RKO (cell line): ENCODE results near the gene SLC6A13.
A peak's percentile ranks its signal among the peaks of the same experiment; 100 is the strongest.
"Not testable (repeated sequence)": the region's sequence is repeated elsewhere in the genome, so short reads cannot be mapped to it uniquely, and the experiment has no call there.

Experiments used
- DNase-seq: peaks from one replicate; pipeline ENCODE4 v3.0.0-alpha.2; 2016; ENCODE audit warnings: low spot score

The SLC6A13 gene

GRCh38 chr12:233615-233968 lies 29.0 kb downstream of the SLC6A13 start:
- DNase-seq, result no peak

GRCh38 chr12:232731-233614 lies 29.7 kb downstream of the SLC6A13 start:
- DNase-seq, result no peak

GRCh38 chr12:230925-231671 lies 31.5 kb downstream of the SLC6A13 start:
- no peak for DNase-seq

GRCh38 chr12:229441-230191 lies 33.0 kb downstream of the SLC6A13 start:
- no peak for DNase-seq

DNA sequence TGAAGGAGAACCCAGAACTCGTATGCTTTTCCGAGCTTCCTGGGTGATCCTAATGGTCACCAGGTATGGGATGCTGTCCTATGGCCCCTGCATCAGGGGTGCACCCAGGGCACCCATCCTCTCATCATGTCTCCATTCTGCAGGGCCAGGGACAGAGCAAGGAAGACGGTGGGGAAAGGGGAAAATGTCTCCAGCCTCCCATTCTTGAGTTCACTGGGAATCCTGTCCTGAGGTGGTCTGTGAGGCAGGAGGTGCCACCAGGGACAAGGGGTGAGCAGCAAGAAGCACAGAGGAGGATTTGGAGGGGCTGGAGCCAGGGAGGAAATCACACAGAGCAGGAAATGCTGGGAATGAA lies 33.8 kb downstream of the SLC6A13 start:
- no peak for DNase-seq

DNA sequence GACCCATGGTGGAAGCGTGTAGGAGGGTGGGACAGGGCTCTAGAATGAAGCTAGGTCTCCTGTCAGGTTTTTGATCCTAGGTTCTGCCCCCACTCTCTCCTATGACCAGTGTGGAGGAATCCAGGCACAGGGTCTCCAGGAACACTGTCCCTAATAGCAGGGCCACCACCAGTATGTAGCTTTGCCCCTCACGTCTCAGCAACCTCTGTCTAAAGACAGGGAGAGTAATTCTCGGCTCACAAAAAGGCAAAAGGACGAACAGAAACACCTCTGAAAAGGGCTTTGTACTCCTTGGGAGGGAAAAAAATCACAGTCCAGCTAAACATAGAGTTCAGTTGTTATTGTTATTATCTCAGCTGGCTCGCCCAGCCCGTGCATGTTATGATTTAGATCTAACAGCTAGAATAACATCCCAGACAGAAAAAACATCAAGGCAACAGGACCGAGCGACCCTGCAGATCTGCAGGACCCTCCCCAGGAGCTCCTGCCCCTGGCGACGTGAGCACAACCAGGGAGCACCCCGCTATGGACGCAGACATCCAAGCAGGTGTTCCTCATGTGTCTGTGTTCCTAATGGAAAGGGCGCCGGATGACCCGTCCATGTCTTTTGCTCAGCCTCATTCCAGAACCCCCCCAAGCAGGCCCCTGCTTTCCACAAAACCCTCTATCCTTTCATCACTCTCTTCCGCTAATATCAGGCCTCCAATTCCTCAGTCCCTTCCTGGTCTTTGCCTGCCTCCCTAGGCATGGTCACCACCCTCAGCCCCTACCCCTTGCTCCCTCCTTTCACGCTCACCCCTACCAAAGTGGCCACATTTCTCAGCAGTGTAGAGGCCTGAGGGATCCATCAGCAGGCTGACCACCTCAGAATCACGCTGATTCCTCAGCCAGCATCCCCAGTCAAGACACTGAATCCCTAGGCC lies 34.5 kb downstream of the SLC6A13 start:
- DNase-seq, result no peak

GRCh38 chr12:227286-227915 lies 35.2 kb downstream of the SLC6A13 start:
- DNase-seq, result no peak

- no peak for DNase-seq
These were observed 36.2 kb downstream of the SLC6A13 start for GRCh38 chr12:226401-226800.

- DNase-seq, result peak; percentile 5
These were observed 37.6 kb downstream of the SLC6A13 start for GRCh38 chr12:225012-225411.

GRCh38 chr12:224330-224729 lies 38.3 kb downstream of the SLC6A13 start:
- DNase-seq, result no peak

DNA sequence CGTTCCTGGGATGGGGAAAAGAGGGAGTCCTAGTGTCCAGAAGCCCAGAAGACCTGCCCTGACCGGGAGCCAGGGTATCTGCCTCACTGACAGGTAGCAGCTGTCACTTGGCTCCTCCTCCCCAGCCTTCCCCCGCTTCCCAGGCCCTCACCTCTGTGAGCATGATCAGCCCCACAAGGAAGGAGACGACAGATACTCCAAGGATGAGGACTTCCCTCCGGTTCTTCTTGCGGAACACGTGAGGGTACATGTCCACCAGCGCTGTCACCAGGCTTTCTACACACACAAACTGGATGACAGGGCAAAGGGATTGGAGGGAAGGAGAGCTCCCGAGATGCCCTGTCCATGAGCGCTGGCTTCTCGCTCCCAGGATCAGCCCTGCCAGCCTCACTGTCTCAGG lies 38.8 kb downstream of the SLC6A13 start:
- no peak for DNase-seq

GRCh38 chr12:221736-222135 lies 40.9 kb downstream of the SLC6A13 start:
- DNase-seq, result no peak

- DNase-seq, result no peak
These were observed 41.6 kb downstream of the SLC6A13 start for GRCh38 chr12:220946-221550.

DNA sequence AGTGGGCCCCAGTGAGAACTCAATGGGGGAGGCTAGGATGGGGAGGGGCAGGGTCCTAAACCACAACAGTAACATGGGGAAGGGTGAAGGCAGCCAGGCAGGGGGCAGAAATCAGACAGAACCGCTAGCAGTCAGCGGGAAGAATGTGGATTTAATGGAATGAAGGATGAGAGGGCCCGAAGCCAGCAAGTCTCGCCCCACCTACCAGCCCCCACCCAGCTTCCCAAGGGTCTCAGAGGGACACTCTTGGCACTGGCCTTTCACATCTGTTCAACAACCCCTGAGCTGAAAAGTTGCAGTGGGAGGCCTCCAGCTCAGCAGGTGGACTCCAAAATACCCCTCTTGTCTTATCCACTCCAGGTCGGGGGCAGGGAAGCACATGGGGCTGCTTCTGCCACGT lies 42.1 kb downstream of the SLC6A13 start:
- no peak for DNase-seq

- peak; percentile 68 for DNase-seq
These were observed 42.7 kb downstream of the SLC6A13 start for GRCh38 chr12:219891-220352.

DNA sequence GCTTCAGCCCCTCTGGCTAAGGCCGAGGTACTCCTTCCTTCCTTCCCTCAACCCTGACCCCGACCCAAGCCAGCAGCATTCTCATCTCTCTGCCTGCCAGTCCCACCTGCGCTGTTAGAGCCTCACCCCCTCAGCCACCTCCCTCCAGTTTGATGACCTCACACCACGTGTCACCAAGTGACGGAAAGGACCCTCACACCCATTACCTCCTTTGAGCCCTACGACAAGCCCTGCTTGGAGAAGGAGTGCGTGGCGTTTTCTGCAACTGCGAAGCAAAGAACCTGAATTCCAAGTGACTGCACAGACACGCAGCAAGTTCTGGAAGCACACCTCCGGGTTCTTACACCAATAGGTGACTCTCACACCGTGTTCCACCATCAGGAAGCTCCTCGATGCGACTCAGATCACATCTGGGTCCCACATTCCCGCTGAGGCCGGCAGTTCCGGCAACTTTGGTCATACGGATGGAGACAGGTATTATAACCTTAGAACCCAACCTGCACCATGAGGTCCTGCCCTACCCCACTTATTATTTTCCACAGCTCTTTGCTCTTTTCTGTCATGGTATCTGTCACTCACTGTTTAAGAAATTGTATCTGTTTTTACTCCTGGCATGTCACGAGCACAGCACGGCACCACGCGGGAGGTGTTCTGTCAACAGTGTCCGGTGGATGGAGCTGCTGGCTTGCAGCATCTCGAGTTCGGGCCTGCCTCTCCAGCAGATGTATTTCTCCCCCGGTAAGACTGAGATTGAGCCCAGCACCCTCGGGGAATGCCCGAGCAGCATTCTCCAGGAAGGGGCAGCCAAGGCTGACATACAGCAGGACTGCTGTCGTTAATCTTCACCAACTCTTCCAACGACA lies 43.7 kb downstream of the SLC6A13 start:
- DNase-seq, result no peak

DNA sequence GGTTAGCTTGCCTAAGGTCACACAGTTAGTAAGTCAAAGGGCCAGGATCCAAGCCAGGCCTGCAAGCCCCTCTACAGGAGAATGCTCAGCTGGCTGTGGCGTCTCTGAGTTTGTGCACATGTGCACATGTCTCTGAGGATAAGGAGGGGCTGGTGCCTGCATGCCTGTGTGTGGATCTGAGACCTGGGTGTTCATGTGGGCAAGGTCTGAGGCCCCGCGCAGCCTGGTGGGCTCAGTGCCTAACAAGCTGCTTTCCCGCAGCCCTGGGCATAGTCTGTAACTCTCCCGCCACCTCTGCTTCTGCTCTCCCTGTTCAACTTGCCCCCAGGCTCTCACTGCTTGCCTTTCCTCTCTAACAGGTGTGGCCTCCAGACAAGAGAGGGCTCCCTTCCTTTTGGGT lies 44.4 kb downstream of the SLC6A13 start:
- DNase-seq, result no peak

- not testable (repeated sequence) for DNase-seq
These were observed 45.6 kb downstream of the SLC6A13 start for GRCh38 chr12:217029-217428.

- no peak for DNase-seq
These were observed 47.5 kb downstream of the SLC6A13 start for GRCh38 chr12:215116-215515.
